Measurements from ENCODE around the gene COL4A2.

COL4A2 gene

GRCh38 chr13:110371550-110372465, 64.7 kb downstream of the COL4A2 start:
- H3K27ac Mint-ChIP-seq: no peak overlapping the region
- no peak overlapping the region for H3K4me3 Mint-ChIP-seq
- H3K36me3 Mint-ChIP-seq: no peaks in the 10 kb centered on the region
- H3K9me3 Mint-ChIP-seq: no peaks in the 10 kb centered on the region
- no peaks in the 10 kb centered on the region for H3K4me1 Mint-ChIP-seq
- peak; percentile 68 for ATAC-seq
- peaks cover 20% of the 10 kb centered on the region for H3K27me3 Mint-ChIP-seq

- no peak for ATAC-seq
- no peak overlapping the region for H3K27ac Mint-ChIP-seq
- H3K9me3 Mint-ChIP-seq: no peaks in the 10 kb centered on the region
- H3K4me3 Mint-ChIP-seq: no peak overlapping the region
- H3K4me1 Mint-ChIP-seq: no peaks in the 10 kb centered on the region
- H3K36me3 Mint-ChIP-seq: no peaks in the 10 kb centered on the region
- H3K27me3 Mint-ChIP-seq: peaks cover 20% of the 10 kb centered on the region
Measured at GRCh38 chr13:110372676-110373075, 65.6 kb downstream of the COL4A2 start.

- Mint-ChIP-seq H3K36me3 (no peaks in the 10 kb centered on the region), H3K4me1 (no peaks in the 10 kb centered on the region), H3K9me3 (no peaks in the 10 kb centered on the region), H3K27me3 (peaks cover 28% of the 10 kb centered on the region), H3K27ac (no peak overlapping the region), H3K4me3 (no peak overlapping the region)
- no peak for ATAC-seq
Measured at GRCh38 chr13:110373617-110374016, 66.5 kb downstream of the COL4A2 start.

DNA sequence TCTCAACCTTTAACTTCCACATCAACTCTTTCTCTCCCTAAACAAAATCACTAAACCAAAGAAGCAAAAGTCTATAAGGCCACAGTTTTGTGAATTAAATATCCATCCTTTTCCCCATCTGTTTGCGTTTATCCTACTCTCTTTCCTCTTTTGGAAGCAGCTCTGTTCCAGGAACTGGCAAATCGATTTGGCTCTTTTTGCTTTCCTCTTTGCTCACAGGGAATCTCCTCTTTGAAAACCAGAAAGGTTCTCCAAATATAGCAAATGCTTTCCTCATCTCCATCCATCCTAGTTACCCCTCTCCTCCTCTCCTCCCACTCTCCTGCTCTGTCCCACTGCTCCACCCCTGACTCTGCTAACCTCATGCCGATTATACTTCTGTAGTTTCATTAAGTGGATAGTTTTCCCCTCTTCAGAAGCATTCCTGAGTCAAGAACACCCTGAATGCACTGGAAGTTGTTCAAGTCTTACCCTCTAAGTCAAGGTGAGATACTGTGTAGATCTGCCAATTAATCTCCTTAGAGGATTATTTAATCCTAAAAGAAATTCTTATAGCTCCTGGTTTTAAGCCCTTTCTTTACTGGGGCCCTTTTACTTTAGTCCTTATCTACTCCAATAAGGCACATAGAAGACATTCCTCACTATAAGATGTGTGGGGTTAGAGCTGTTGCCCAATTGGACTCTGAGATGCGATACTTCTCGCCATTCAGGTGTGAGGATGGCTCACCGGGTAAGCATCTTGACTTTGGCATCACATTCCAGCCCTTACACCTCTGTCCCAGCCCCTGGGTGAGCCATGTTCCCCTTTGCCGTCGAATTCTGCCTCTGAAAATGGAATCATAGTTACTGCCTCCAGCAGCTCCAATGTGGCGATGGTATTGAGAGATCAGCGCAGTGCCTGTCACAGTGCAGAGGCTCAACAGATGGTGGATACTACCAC, 67.6 kb downstream of the COL4A2 start:
- Mint-ChIP-seq H3K4me3 (no peak overlapping the region), H3K27ac (no peak overlapping the region), H3K36me3 (no peaks in the 10 kb centered on the region), H3K4me1 (no peaks in the 10 kb centered on the region), H3K27me3 (peaks cover 30% of the 10 kb centered on the region), H3K9me3 (no peaks in the 10 kb centered on the region)
- no peak for ATAC-seq

DNA sequence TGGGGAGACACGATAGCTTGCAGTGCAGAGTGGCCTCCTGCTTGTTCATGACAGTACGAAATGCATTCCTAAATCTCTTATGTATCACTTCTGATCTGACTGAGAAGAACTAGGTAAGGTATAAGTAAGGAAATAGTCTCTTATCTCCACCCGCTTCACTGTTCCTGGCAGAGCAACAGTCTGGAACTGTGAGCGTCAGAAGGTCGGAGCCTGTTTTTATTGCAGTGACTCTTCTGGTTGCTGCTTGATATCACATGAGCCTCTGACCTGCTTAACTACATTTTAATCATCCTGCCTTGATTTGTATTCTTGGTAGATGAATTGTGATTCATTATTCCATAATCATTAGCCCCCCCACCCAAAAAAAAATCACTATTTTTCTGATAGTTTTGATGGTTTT, 69.0 kb downstream of the COL4A2 start:
- H3K9me3 Mint-ChIP-seq: peaks cover 6% of the 10 kb centered on the region

DNA sequence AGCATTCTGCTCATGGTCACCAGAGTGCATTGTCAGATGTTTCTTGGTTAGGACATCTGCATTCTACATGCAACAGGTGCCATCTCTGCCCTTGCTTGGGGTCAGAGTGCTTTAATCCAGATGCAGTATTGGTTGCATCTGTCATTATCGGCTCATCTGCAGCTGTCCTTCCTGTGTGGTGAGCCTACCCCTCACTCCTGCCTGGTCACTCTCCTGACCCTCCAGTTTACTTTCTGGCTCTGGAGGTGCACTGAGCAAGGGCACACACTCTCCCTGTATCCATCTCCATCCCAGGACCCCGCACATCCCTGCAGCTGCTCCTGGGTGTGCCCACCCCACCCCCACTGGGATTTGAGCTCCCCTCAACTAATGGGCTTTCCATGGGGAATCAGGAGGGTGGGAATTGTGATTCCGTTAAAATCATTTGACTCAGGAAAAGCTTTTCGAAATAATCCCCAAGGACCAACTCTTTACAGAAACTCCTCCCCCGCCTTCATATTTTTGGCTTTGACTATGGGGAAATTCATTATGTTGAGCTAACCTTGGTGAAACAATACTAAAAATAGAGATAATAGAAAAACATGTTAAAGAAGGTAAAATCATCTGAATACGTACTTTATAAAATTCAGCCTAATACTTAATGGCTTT, 70.2 kb downstream of the COL4A2 start:
- H3K4me3 Mint-ChIP-seq: no peak overlapping the region
- H3K27me3 Mint-ChIP-seq: peaks cover 45% of the 10 kb centered on the region
- no peaks in the 10 kb centered on the region for H3K36me3 Mint-ChIP-seq
- H3K9me3 Mint-ChIP-seq: peaks cover 8% of the 10 kb centered on the region
- H3K27ac Mint-ChIP-seq: no peak overlapping the region
- no peak for ATAC-seq
- no peaks in the 10 kb centered on the region for H3K4me1 Mint-ChIP-seq

More for the DNA sequence above, 69.0 kb downstream of the COL4A2 start:
- Mint-ChIP-seq H3K4me1 (no peaks in the 10 kb centered on the region), H3K27me3 (peaks cover 33% of the 10 kb centered on the region), H3K4me3 (no peak overlapping the region), H3K36me3 (no peaks in the 10 kb centered on the region), H3K27ac (no peak overlapping the region)
- ATAC-seq: no peak

- H3K4me1 Mint-ChIP-seq: no peaks in the 10 kb centered on the region
- H3K9me3 Mint-ChIP-seq: peaks cover 8% of the 10 kb centered on the region
- no peak overlapping the region for H3K27ac Mint-ChIP-seq
- H3K36me3 Mint-ChIP-seq: no peaks in the 10 kb centered on the region
- peaks cover 46% of the 10 kb centered on the region for H3K27me3 Mint-ChIP-seq
- ATAC-seq: no peak
- no peak overlapping the region for H3K4me3 Mint-ChIP-seq
Measured at GRCh38 chr13:110377826-110378201, 70.7 kb downstream of the COL4A2 start.

GRCh38 chr13:110379358-110379757, 72.3 kb downstream of the COL4A2 start:
- H3K4me3 Mint-ChIP-seq: no peak overlapping the region
- H3K27ac Mint-ChIP-seq: no peak overlapping the region
- H3K27me3 Mint-ChIP-seq: peaks cover 37% of the 10 kb centered on the region
- H3K36me3 Mint-ChIP-seq: no peaks in the 10 kb centered on the region
- ATAC-seq: no peak
- no peaks in the 10 kb centered on the region for H3K4me1 Mint-ChIP-seq
- peaks cover 8% of the 10 kb centered on the region for H3K9me3 Mint-ChIP-seq

- no peak for ATAC-seq
Measured at GRCh38 chr13:110379905-110380341, 72.8 kb downstream of the COL4A2 start.

DNA sequence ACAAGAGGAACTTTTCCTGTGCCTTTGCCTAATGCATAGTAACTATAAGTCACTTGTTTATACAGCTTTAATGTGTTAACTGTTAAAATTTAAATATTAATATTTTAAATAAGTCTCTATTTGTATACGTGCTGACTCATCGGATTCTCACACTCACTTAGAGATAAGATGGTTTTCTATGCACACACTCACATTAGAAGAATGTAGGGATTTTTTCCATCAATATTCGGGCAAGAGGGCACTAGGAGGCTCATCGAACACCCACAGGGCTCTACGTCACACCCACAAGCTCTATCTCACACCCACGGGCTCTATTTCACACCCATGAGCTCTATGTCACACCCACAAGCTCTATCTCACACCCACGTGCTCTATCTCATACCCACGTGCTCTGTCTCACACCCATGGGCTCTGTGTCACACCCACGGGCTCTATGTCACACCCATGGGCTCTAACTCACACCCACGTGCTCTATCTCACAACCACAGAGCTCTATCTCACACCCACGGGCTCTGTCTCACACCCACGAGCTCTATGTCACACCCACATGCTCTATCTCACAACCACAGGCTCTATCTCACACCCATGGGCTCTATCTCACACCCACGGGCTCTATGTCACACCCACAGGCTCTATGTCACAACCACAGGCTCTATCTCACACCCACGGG, 73.4 kb downstream of the COL4A2 start:
- Mint-ChIP-seq H3K9me3 (peaks cover 10% of the 10 kb centered on the region), H3K27me3 (peaks cover 26% of the 10 kb centered on the region), H3K4me1 (no peaks in the 10 kb centered on the region), H3K27ac (no peak overlapping the region), H3K36me3 (no peaks in the 10 kb centered on the region), H3K4me3 (no peak overlapping the region)
- ATAC-seq: no peak

More at GRCh38 chr13:110379905-110380341, 72.8 kb downstream of the COL4A2 start:
- Mint-ChIP-seq H3K4me1 (no peaks in the 10 kb centered on the region), H3K4me3 (no peak overlapping the region), H3K27me3 (peaks cover 32% of the 10 kb centered on the region), H3K9me3 (peaks cover 8% of the 10 kb centered on the region), H3K36me3 (no peaks in the 10 kb centered on the region), H3K27ac (no peak overlapping the region)

GRCh38 chr13:110381029-110381360, 73.9 kb downstream of the COL4A2 start:
- Mint-ChIP-seq H3K4me1 (no peaks in the 10 kb centered on the region), H3K4me3 (no peak overlapping the region), H3K36me3 (no peaks in the 10 kb centered on the region), H3K27ac (no peak overlapping the region), H3K27me3 (peaks cover 26% of the 10 kb centered on the region), H3K9me3 (peaks cover 10% of the 10 kb centered on the region)
- no peak for ATAC-seq

DNA sequence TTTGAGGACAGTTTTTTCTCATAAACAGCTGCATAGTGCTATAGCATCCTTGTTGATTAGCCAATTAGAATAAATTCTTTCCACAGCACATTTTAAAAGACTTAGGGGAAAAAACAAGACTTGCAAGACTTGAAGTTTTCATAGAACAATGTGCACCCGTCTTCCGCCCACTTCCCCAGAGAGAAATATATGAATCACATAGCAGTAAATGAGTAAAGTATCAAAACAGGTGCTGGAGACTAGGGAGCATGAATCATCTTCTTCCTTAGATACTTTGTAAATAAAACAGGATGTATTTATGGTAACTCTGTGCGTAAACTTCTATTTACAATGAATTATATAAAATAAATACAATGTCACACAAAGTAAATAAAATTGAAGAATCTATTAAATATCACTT, 75.1 kb downstream of the COL4A2 start:
- no peaks in the 10 kb centered on the region for H3K36me3 Mint-ChIP-seq
- ATAC-seq: no peak
- H3K9me3 Mint-ChIP-seq: peaks cover 10% of the 10 kb centered on the region
- H3K27ac Mint-ChIP-seq: no peak overlapping the region
- peaks cover 26% of the 10 kb centered on the region for H3K27me3 Mint-ChIP-seq
- H3K4me1 Mint-ChIP-seq: no peaks in the 10 kb centered on the region
- H3K4me3 Mint-ChIP-seq: no peak overlapping the region

- H3K36me3 Mint-ChIP-seq: no peaks in the 10 kb centered on the region
- no peak for ATAC-seq
- H3K27me3 Mint-ChIP-seq: peaks cover 26% of the 10 kb centered on the region
- no peak overlapping the region for H3K27ac Mint-ChIP-seq
- H3K9me3 Mint-ChIP-seq: peaks cover 10% of the 10 kb centered on the region
- no peaks in the 10 kb centered on the region for H3K4me1 Mint-ChIP-seq
- H3K4me3 Mint-ChIP-seq: no peak overlapping the region
Measured at GRCh38 chr13:110382830-110383229, 75.7 kb downstream of the COL4A2 start.

DNA sequence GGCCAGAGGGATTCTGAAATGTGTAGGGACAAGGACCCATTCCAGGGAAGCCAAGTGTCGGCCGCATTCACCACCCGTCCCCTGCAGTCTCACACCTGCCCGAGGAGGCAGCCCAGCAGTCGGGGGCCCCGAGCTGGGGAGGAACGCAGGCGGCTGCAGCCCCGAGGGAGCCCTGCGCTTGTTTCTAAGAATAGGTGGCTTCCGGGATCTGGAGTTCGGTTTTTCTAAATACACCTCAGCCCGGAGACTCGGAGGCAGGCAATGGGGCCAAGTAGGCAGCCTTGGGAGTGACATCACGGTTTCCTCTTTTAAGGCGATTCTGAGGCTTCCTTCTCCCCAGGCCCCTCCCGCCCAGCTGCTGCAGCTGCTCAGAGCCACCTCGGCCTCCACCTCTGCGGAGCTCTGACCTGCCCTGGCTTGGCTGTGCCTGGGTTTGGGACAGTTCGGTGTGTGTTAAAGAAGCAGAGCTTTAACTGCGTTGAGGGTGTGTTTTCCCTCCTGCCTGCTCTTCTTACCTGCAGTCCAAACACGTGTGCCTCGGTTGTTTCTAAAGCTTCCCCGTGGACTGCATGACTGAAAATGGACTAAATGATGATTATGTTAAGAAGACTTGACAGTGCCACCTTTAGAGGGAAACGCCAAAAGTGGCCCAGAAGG, 80.5 kb downstream of the COL4A2 start:
- ATAC-seq: peak; percentile 54
- H3K36me3 Mint-ChIP-seq: no peaks in the 10 kb centered on the region
- H3K4me3 Mint-ChIP-seq: no peak overlapping the region
- H3K27me3 Mint-ChIP-seq: peaks cover 30% of the 10 kb centered on the region
- peaks cover 2% of the 10 kb centered on the region for H3K9me3 Mint-ChIP-seq
- no peaks in the 10 kb centered on the region for H3K4me1 Mint-ChIP-seq
- H3K27ac Mint-ChIP-seq: no peak overlapping the region

Data from stimulated activated memory B cell treated with anti-CD40 and anti-IgM and Interleukin-4, amounts not matched to agents 10 μg/mL and 1 μg/mL and 100 μg/mL, for 72 hours (primary cell).